Glutamatergic neuron (in vitro differentiated cells): ENCODE data around the gene PFDN4. TPM values are rescaled to one million over a fixed set of nuclear protein-coding genes. Genes with fewer than 3 reads are reported as not detected.
"Not testable (repeated sequence)": the region's sequence is repeated elsewhere in the genome, so short reads cannot be mapped to it uniquely, and the experiment has no call there.

ENCODE experiments used
- DNase-seq: peaks from one replicate; pipeline ENCODE4 v3.0.0; 2022
- H3K27ac Mint-ChIP-seq: one replicate; pipeline ENCODE4 v1.8.0; 2020; ENCODE audit warnings: mild to moderate bottlenecking, mixed read lengths, inconsistent platforms; ENCODE audit not compliant: unreplicated experiment
- H3K27me3 Mint-ChIP-seq: one replicate; pipeline ENCODE4 v1.8.0; 2020; ENCODE audit warnings: mild to moderate bottlenecking, moderate library complexity, mixed read lengths, inconsistent platforms; ENCODE audit not compliant: unreplicated experiment
- H3K36me3 Mint-ChIP-seq: one replicate; pipeline ENCODE4 v1.8.0; 2020; ENCODE audit warnings: mild to moderate bottlenecking, mixed read lengths, inconsistent platforms; ENCODE audit not compliant: unreplicated experiment
- H3K4me1 Mint-ChIP-seq: one replicate; pipeline ENCODE4 v1.8.0; 2020; ENCODE audit warnings: mild to moderate bottlenecking, low read depth, mixed read lengths, inconsistent platforms; ENCODE audit not compliant: unreplicated experiment
- H3K4me3 Mint-ChIP-seq: one replicate; pipeline ENCODE4 v1.8.0; 2020; ENCODE audit warnings: mild to moderate bottlenecking, mixed read lengths, inconsistent platforms; ENCODE audit not compliant: unreplicated experiment
- H3K9me3 Mint-ChIP-seq: one replicate; pipeline ENCODE4 v1.8.0; 2020; ENCODE audit warnings: mild to moderate bottlenecking, moderate library complexity, mixed read lengths, inconsistent platforms; ENCODE audit not compliant: unreplicated experiment
- CTCF ChIP-seq: fragments of 200-600 bp; sonication (generic); IDR thresholded peaks from one replicate; pipeline ENCODE4 v1.5.0; 2021; ENCODE audit not compliant: partially characterized antibody, unreplicated experiment
- total RNA-seq: library from RNA; stranded (reverse); fragmentation: NEBNext Ultra II Directional; extraction: Animal tissue kit (Norgen Biotek cat#: 25700); gene quantifications from one replicate; pipeline ENCODE4 v1.2.1, GENCODE V29; 2021; ENCODE audit not compliant: unreplicated experiment

Gene PFDN4
- total RNA-seq, 1 donor from 2014 or later, result 51.6 TPM

- Mint-ChIP-seq H3K9me3 (no peaks in the 10 kb centered on the region), H3K4me1 (peaks cover 10% of the 10 kb centered on the region), H3K27ac (no peak overlapping the region), H3K36me3 (no peaks in the 10 kb centered on the region), H3K27me3 (no peaks in the 10 kb centered on the region), H3K4me3 (no peak overlapping the region)
- TF ChIP-seq CTCF, result no peak
- DNase-seq, result no peak
Observed at GRCh38 chr20:54260116-54260515, 52.2 kb downstream of the PFDN4 start.

GRCh38 chr20:54262671-54263070 is 54.8 kb downstream of the PFDN4 start:
- Mint-ChIP-seq H3K27ac (no peak overlapping the region), H3K4me1 (peaks cover 3% of the 10 kb centered on the region)
- no peak for TF ChIP-seq CTCF

GRCh38 chr20:54263116-54263690 is 55.3 kb downstream of the PFDN4 start:
- Mint-ChIP-seq H3K27ac (no peak overlapping the region), H3K4me1 (peaks cover 3% of the 10 kb centered on the region), H3K4me3 (no peak overlapping the region), H3K27me3 (no peaks in the 10 kb centered on the region), H3K36me3 (no peaks in the 10 kb centered on the region), H3K9me3 (no peaks in the 10 kb centered on the region)
- TF ChIP-seq CTCF, result no peak
- no peak for DNase-seq

More at GRCh38 chr20:54262671-54263070, 54.8 kb downstream of the PFDN4 start:
- DNase-seq, result no peak
- no peaks in the 10 kb centered on the region for H3K36me3 Mint-ChIP-seq
- no peaks in the 10 kb centered on the region for H3K27me3 Mint-ChIP-seq
- no peak overlapping the region for H3K4me3 Mint-ChIP-seq
- no peaks in the 10 kb centered on the region for H3K9me3 Mint-ChIP-seq

GRCh38 chr20:54265791-54266190 is 57.9 kb downstream of the PFDN4 start:
- not testable (repeated sequence) for H3K9me3 Mint-ChIP-seq, H3K4me1 Mint-ChIP-seq, H3K27ac Mint-ChIP-seq, H3K27me3 Mint-ChIP-seq, DNase-seq, H3K36me3 Mint-ChIP-seq, H3K4me3 Mint-ChIP-seq

- H3K36me3 Mint-ChIP-seq, result no peaks in the 10 kb centered on the region
- no peaks in the 10 kb centered on the region for H3K27me3 Mint-ChIP-seq
- peaks cover 3% of the 10 kb centered on the region for H3K4me1 Mint-ChIP-seq
- H3K4me3 Mint-ChIP-seq, result no peak overlapping the region
- H3K9me3 Mint-ChIP-seq, result no peaks in the 10 kb centered on the region
- H3K27ac Mint-ChIP-seq, result no peak overlapping the region
- TF ChIP-seq CTCF, result no peak
- no peak for DNase-seq
Observed at GRCh38 chr20:54266844-54267243, 59.0 kb downstream of the PFDN4 start.
